ENCODE data around the gene CLCN4.
A peak's percentile ranks its signal among the peaks of the same experiment; 100 is the strongest.

Gene CLCN4

GRCh38 chrX:10175319-10175871 is 18.6 kb downstream of the CLCN4 start:
- Histone ChIP-seq H2AFZ (peak overlapping the region; percentile 28), H3K36me3 (ENCODE audit: control insufficient read depth, insufficient read depth, low read length) (no peaks in the 10 kb centered on the region), H3K9ac (no peak overlapping the region), H3K27ac (peak overlapping the region; percentile 86), H3K4me2 (ENCODE audit: low read length) (peak overlapping the region; percentile 22), H3K9me3 (ENCODE audit: control insufficient read depth, low read length) (no peaks in the 10 kb centered on the region), H3K79me2 (no peaks in the 10 kb centered on the region), H3K4me3 (ENCODE audit: low read depth, low read length) (no peak overlapping the region), H3K27me3 (ENCODE audit: control insufficient read depth, insufficient read depth, low read length) (no peaks in the 10 kb centered on the region), H3K4me1 (peaks cover 38% of the 10 kb centered on the region)
- TF ChIP-seq CTCF (IDR thresholded peaks at IDR 0.05), result no peak

- TF ChIP-seq CTCF (IDR thresholded peaks at IDR 0.05), result no peak
- Histone ChIP-seq H2AFZ (peak overlapping the region; percentile 44), H3K79me2 (peaks cover 4% of the 10 kb centered on the region), H3K9ac (no peak overlapping the region), H3K36me3 (ENCODE audit: control insufficient read depth, insufficient read depth, low read length) (no peaks in the 10 kb centered on the region), H3K4me1 (peaks cover 38% of the 10 kb centered on the region), H3K9me3 (ENCODE audit: control insufficient read depth, low read length) (no peaks in the 10 kb centered on the region), H3K27ac (peak overlapping the region; percentile 86), H3K4me3 (ENCODE audit: low read depth, low read length) (no peak overlapping the region), H3K4me2 (ENCODE audit: low read length) (no peak overlapping the region), H3K27me3 (ENCODE audit: control insufficient read depth, insufficient read depth, low read length) (no peaks in the 10 kb centered on the region)
These were observed 19.6 kb downstream of the CLCN4 start for GRCh38 chrX:10176121-10177003.

- peaks cover 38% of the 10 kb centered on the region for H3K4me1 ChIP-seq
- H3K27me3 ChIP-seq (ENCODE audit: control insufficient read depth, insufficient read depth, low read length), result no peaks in the 10 kb centered on the region
- H3K4me3 ChIP-seq (ENCODE audit: low read depth, low read length), result no peak overlapping the region
- H3K9ac ChIP-seq, result no peak overlapping the region
- peaks cover 6% of the 10 kb centered on the region for H3K79me2 ChIP-seq
- TF ChIP-seq CTCF (IDR thresholded peaks at IDR 0.05), result no peak
- H3K9me3 ChIP-seq (ENCODE audit: control insufficient read depth, low read length), result no peaks in the 10 kb centered on the region
- no peaks in the 10 kb centered on the region for H3K36me3 ChIP-seq (ENCODE audit: control insufficient read depth, insufficient read depth, low read length)
- H3K27ac ChIP-seq, result peak overlapping the region; percentile 86
- H2AFZ ChIP-seq, result no peak overlapping the region
- no peak overlapping the region for H3K4me2 ChIP-seq (ENCODE audit: low read length)
These were observed 20.2 kb downstream of the CLCN4 start for GRCh38 chrX:10177004-10177396.

- no peaks in the 10 kb centered on the region for H3K9me3 ChIP-seq (ENCODE audit: control insufficient read depth, low read length)
- H3K27ac ChIP-seq, result peak overlapping the region; percentile 86
- no peaks in the 10 kb centered on the region for H3K27me3 ChIP-seq (ENCODE audit: control insufficient read depth, insufficient read depth, low read length)
- no peak overlapping the region for H2AFZ ChIP-seq
- no peak overlapping the region for H3K4me3 ChIP-seq (ENCODE audit: low read depth, low read length)
- H3K9ac ChIP-seq, result no peak overlapping the region
- no peak for TF ChIP-seq CTCF (IDR thresholded peaks at IDR 0.05)
- H3K36me3 ChIP-seq (ENCODE audit: control insufficient read depth, insufficient read depth, low read length), result no peaks in the 10 kb centered on the region
- peaks cover 37% of the 10 kb centered on the region for H3K4me1 ChIP-seq
- peaks cover 8% of the 10 kb centered on the region for H3K79me2 ChIP-seq
- no peak overlapping the region for H3K4me2 ChIP-seq (ENCODE audit: low read length)
These were observed 20.8 kb downstream of the CLCN4 start for GRCh38 chrX:10177601-10178000.

Data from parathyroid adenoma (tissue), 2 donors.